H1 (cell line): ENCODE results near the gene GABPA. TPM values are rescaled to one million over a fixed set of nuclear protein-coding genes. Genes with fewer than 3 reads are reported as not detected.

Source experiments
- CTCF ChIA-PET: fragments of 300-600 bp; sonication (Branson Sonifier 250); formaldehyde crosslinking; loops from one replicate; lab custom pipeline; 2021; ENCODE audit not compliant: partially characterized antibody; lab: Charles Lee
- POLR2A ChIA-PET: fragments of 300-600 bp; sonication (Branson Sonifier 250); formaldehyde crosslinking; loops from one replicate; lab custom pipeline; 2021; ENCODE audit warnings: inconsistent platforms; ENCODE audit not compliant: partially characterized antibody; lab: Charles Lee
- DNase-seq, 2 experiments: peaks; one replicate each; pipeline versions ENCODE4 v3.0.0 to v3.0.0-alpha.2; 2010 to 2022; ENCODE audit warnings: low spot score in 2 of 2, low read depth in 1 of 2, mixed read lengths in 1 of 2
- FAIRE-seq: peaks from 2 replicates; lab custom pipeline; 2011; peaks lifted over from hg19 to GRCh38; lab: Jason Lieb, UNC
- H2AFZ ChIP-seq: 2 replicates; pipeline ENCODE4 v1.8.1; 2012; ENCODE audit warnings: low read length, inconsistent platforms
- H2AK5ac ChIP-seq: 2 replicates; pipeline ENCODE4 v1.6.1; 2013; ENCODE audit warnings: low read depth, low read length
- H2BK120ac ChIP-seq: replicated peaks from 2 replicates; pipeline ENCODE3; 2013; ENCODE audit warnings: low read depth, low read length, inconsistent platforms
- H2BK12ac ChIP-seq: 2 replicates; pipeline ENCODE4 v1.6.1; 2013; ENCODE audit warnings: low read depth, low read length
- H2BK15ac ChIP-seq: 2 replicates; pipeline ENCODE4 v1.6.1; 2013; ENCODE audit warnings: low read length
- H2BK20ac ChIP-seq: 2 replicates; pipeline ENCODE4 v1.6.1; 2013; ENCODE audit warnings: low read length
- H2BK5ac ChIP-seq: 2 replicates; pipeline ENCODE4 v1.6.1; 2013; ENCODE audit warnings: low read depth, low read length
- H3K14ac ChIP-seq: 2 replicates; pipeline ENCODE4 v1.6.1; 2013; ENCODE audit warnings: inconsistent platforms; ENCODE audit not compliant: insufficient read length
- H3K18ac ChIP-seq: 2 replicates; pipeline ENCODE4 v1.6.1; 2013; ENCODE audit warnings: low read length; ENCODE audit errors: extremely low read depth
- H3K23ac ChIP-seq: 2 replicates; pipeline ENCODE4 v1.6.1; 2013; ENCODE audit warnings: inconsistent platforms; ENCODE audit not compliant: insufficient read length
- H3K23me2 ChIP-seq: 2 replicates; pipeline ENCODE4 v1.6.1; 2013; ENCODE audit warnings: low read depth, low read length
- H3K27ac ChIP-seq: 2 replicates; pipeline ENCODE4 v1.6.1; 2011; ENCODE audit warnings: low read depth, low read length, inconsistent platforms
- H3K27me3 ChIP-seq, 4 experiments: replicated peaks in 1 of 4; 1 replicate in 1 of 4; 2 replicates in 3 of 4; pipeline versions ENCODE4 v1.6.1 to v1.8.1; 2011 to 2013; ENCODE audit warnings: low read length in 3 of 4, mild to moderate bottlenecking in 3 of 4, inconsistent platforms in 2 of 4, mixed read lengths in 2 of 4, moderate library complexity in 1 of 4; ENCODE audit not compliant: control insufficient read depth in 3 of 4, insufficient read depth in 3 of 4; ENCODE audit errors: extremely low read depth in 1 of 4
- H3K36me3 ChIP-seq, 4 experiments: 2 replicates each; pipeline versions ENCODE4 v1.6.1 to v1.8.1; 2011 to 2013; ENCODE audit warnings: mild to moderate bottlenecking in 4 of 4, low read length in 3 of 4, moderate library complexity in 2 of 4, control low read depth in 1 of 4, inconsistent platforms in 1 of 4; ENCODE audit not compliant: insufficient read depth in 4 of 4, control insufficient read depth in 2 of 4
- H3K4ac ChIP-seq: replicated peaks from 2 replicates; pipeline ENCODE3; 2013; ENCODE audit warnings: low read length, low read depth, mixed read lengths, inconsistent platforms; ENCODE audit not compliant: insufficient read length
- H3K4me1 ChIP-seq, 4 experiments: replicated peaks in 1 of 4; 1 replicate in 1 of 4; 2 replicates in 3 of 4; pipeline versions ENCODE4 v1.6.1 to v1.8.1; 2011 to 2013; ENCODE audit warnings: low read length in 3 of 4, inconsistent platforms in 2 of 4, mixed read lengths in 1 of 4; ENCODE audit not compliant: insufficient read depth in 4 of 4, control insufficient read depth in 3 of 4
- H3K4me2 ChIP-seq, 2 experiments: 2 replicates each; pipeline versions ENCODE4 v1.6.1 to v1.8.1; 2011 to 2013; ENCODE audit warnings: low read depth in 2 of 2, low read length in 2 of 2, control low read depth in 1 of 2, inconsistent platforms in 1 of 2, mild to moderate bottlenecking in 1 of 2; ENCODE audit not compliant: insufficient read depth in 1 of 2
- H3K4me3 ChIP-seq, 4 experiments: fragments of 200-600, 300-600 bp in 1 of 4; sonication (generic), shearing (Covaris generic), sonication (Bioruptor Twin) in 1 of 4; 2 replicates each; pipeline versions ENCODE4 v1.5.1 to v1.8.1; 2011 to 2016; ENCODE audit warnings: low read length in 4 of 4, low read depth in 3 of 4, control low read depth in 2 of 4, inconsistent platforms in 2 of 4, mild to moderate bottlenecking in 2 of 4, mixed read lengths in 1 of 4, moderate library complexity in 1 of 4; ENCODE audit not compliant: insufficient read depth in 2 of 4; ENCODE audit errors: extremely low read depth in 1 of 4
- H3K56ac ChIP-seq: replicated peaks from 2 replicates; pipeline ENCODE3; 2013; ENCODE audit warnings: low read depth, mild to moderate bottlenecking, mixed read lengths, low read length, inconsistent platforms; ENCODE audit not compliant: insufficient read length
- H3K79me1 ChIP-seq: 2 replicates; pipeline ENCODE4 v1.6.1; 2013; ENCODE audit warnings: low read depth, low read length, control low read depth
- H3K79me2 ChIP-seq, 2 experiments: 2 replicates each; pipeline versions ENCODE4 v1.6.1 to v1.8.1; 2012 to 2013; ENCODE audit warnings: low read length in 2 of 2, mild to moderate bottlenecking in 2 of 2, inconsistent platforms in 1 of 2; ENCODE audit not compliant: insufficient read depth in 2 of 2, control insufficient read depth in 1 of 2
- H3K9ac ChIP-seq, 4 experiments: replicated peaks in 1 of 4; 1 replicate in 1 of 4; 2 replicates in 3 of 4; pipeline versions ENCODE4 v1.6.1 to v1.8.1; 2011 to 2013; ENCODE audit warnings: low read depth in 3 of 4, low read length in 3 of 4, control low read depth in 2 of 4, mild to moderate bottlenecking in 2 of 4, moderate library complexity in 2 of 4, inconsistent platforms in 1 of 4; ENCODE audit errors: extremely low read depth in 1 of 4
- H3K9me3 ChIP-seq, 2 experiments: 2 replicates each; pipeline versions ENCODE4 v1.6.1 to v1.8.1; 2012 to 2013; ENCODE audit warnings: mild to moderate bottlenecking in 2 of 2, moderate library complexity in 2 of 2, control low read depth in 1 of 2, inconsistent platforms in 1 of 2, low read depth in 1 of 2, low read length in 1 of 2, mixed read lengths in 1 of 2; ENCODE audit not compliant: insufficient read depth in 2 of 2
- H4K20me1 ChIP-seq, 2 experiments: replicated peaks in 1 of 2; 2 replicates each; pipeline versions ENCODE3 to v1.8.1; 2011 to 2013; ENCODE audit warnings: inconsistent platforms in 2 of 2, low read length in 2 of 2, mild to moderate bottlenecking in 1 of 2; ENCODE audit not compliant: insufficient read depth in 2 of 2, control insufficient read depth in 1 of 2
- H4K5ac ChIP-seq: 2 replicates; pipeline ENCODE4 v1.6.1; 2013; ENCODE audit warnings: low read length, low read depth, mixed read lengths, inconsistent platforms; ENCODE audit not compliant: insufficient read length
- H4K8ac ChIP-seq: 2 replicates; pipeline ENCODE4 v1.8.0; 2013; ENCODE audit warnings: mild to moderate bottlenecking, moderate library complexity, low read length, inconsistent platforms; ENCODE audit not compliant: insufficient read depth; ENCODE audit errors: extremely low read depth
- H4K91ac ChIP-seq: replicated peaks from 2 replicates; pipeline ENCODE3; 2013; ENCODE audit warnings: low read length, mixed read lengths, inconsistent platforms; ENCODE audit not compliant: insufficient read length
- HDAC6 ChIP-seq: IDR thresholded peaks from one replicate; pipeline ENCODE4 v1.7.1; 2012; ENCODE audit warnings: low read depth, mild to moderate bottlenecking, inconsistent platforms, low read length, moderate library complexity
- RAD21 ChIP-seq, 2 experiments: IDR thresholded peaks in 1 of 2; conservative IDR thresholded peaks in 1 of 2; 2 replicates each; pipeline ENCODE4 v1.6.1; 2011; ENCODE audit warnings: low read depth in 2 of 2, low read length in 2 of 2, improper control_type of control experiment in 1 of 2, inconsistent platforms in 1 of 2, mild to moderate bottlenecking in 1 of 2, moderate library complexity in 1 of 2
- SIRT6 ChIP-seq: IDR thresholded peaks from one replicate; pipeline ENCODE4 v1.7.1; 2012; ENCODE audit warnings: low read length, inconsistent platforms
- WGBS, 2 experiments: shearing (Covaris generic) in 1 of 2; methylation state at CpG; one replicate each; pipeline versions ENCODE4 v1.1.6 to v1.1.7; 2013 to 2015; ENCODE audit warnings: low lambda C conversion rate in 2 of 2, mixed read lengths in 2 of 2, inconsistent platforms in 1 of 2, low coverage in 1 of 2, missing lambda C conversion rate in 1 of 2; ENCODE audit not compliant: insufficient replicate concordance in 2 of 2, insufficient coverage in 1 of 2, insufficient read length in 1 of 2; ENCODE audit errors: extremely low coverage in 1 of 2, missing lambda C conversion rate in 1 of 2; 5-methylcytosine and 5-hydroxymethylcytosine counted together
- polyA plus RNA-seq, 7 experiments: library from polyadenylated mRNA; depleted of rRNA in 3 of 7; stranded (reverse) in 5 of 7; unstranded in 2 of 7; fragments of >200 nt in 5 of 7; fragments of 200-250 nt in 2 of 7; gene quantifications; 1 replicate in 5 of 7; 2 replicates in 1 of 7; 4 replicates in 1 of 7; pipeline versions ENCODE4 v1.2.1 to v1.2.3, GENCODE V29; 2011 to 2013; ENCODE audit warnings: missing spikeins in 2 of 7, mixed read lengths in 2 of 7
- total RNA-seq: library from RNA; stranded (reverse); fragmentation: NEBNext Ultra II Directional; extraction: Animal tissue kit (Norgen Biotek cat#: 25700); gene quantifications from 2 replicates; pipeline ENCODE4 v1.2.1, GENCODE V29; 2021
- TF ChIP-seq, protein P1 (sequence below): IDR thresholded peaks from 2 replicates; pipeline ENCODE4 v1.6.1; 2012; ENCODE audit warnings: low read length, inconsistent platforms

GABPA gene
- total and polyA plus RNA-seq, 2 of the 8 experiments (the other 6 are each of a cell fraction or from before 2014, with no cell fraction given): 5.2 to 22.2 TPM

DNA sequence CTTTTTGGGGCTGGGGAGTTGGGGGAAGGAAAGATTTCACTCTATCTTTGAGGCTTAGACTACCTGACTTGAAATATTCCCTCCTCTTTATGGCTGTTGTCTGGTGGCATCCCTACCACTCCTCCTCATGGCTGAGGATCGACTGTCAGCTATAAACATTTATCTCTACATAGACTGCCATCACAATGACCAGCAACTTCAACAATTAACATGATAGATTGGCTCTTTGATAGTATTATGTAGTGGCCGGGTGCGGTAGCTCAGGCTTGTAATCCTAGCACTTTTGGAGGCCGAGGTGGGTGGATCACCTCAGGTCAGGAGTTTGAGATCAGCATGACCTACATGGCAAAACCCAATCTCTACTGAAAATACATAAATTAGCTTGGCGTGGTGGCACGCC is 72.4 kb downstream of the GABPA start:
- H2BK15ac ChIP-seq: no peak overlapping the region
- no peak overlapping the region for H2BK120ac ChIP-seq
- no peak overlapping the region for H2BK20ac ChIP-seq
- no peak overlapping the region for H3K56ac ChIP-seq
- H2BK12ac ChIP-seq: no peak overlapping the region
- H2AK5ac ChIP-seq: no peak overlapping the region
- no peak overlapping the region for H3K18ac ChIP-seq
- H3K79me2 ChIP-seq: no peaks in the 10 kb centered on the region
- H3K27me3 ChIP-seq: no peaks in the 10 kb centered on the region
- FAIRE-seq (no peak), DNase-seq (no peak)
- no peaks in the 10 kb centered on the region for H3K36me3 ChIP-seq
- WGBS, 2 experiments: 67% methylated on average over 5 of the region's 6 CpGs; no CpG with 5 or more reads in 1 of the 2 experiments
- TF ChIP-seq SIRT6 (no peak), RAD21 (IDR thresholded peaks at IDR 0.05 in 1 of 2, conservative IDR thresholded peaks at IDR 0.05 in 1 of 2; ENCODE audit: low read depth in 2 of 2, low read length in 2 of 2) (no peak), HDAC6 (no peak)
- TF ChIP-seq, protein P1, sequence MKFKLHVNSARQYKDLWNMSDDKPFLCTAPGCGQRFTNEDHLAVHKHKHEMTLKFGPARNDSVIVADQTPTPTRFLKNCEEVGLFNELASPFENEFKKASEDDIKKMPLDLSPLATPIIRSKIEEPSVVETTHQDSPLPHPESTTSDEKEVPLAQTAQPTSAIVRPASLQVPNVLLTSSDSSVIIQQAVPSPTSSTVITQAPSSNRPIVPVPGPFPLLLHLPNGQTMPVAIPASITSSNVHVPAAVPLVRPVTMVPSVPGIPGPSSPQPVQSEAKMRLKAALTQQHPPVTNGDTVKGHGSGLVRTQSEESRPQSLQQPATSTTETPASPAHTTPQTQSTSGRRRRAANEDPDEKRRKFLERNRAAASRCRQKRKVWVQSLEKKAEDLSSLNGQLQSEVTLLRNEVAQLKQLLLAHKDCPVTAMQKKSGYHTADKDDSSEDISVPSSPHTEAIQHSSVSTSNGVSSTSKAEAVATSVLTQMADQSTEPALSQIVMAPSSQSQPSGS: no peak
- H3K4me1 ChIP-seq: no peaks in the 10 kb centered on the region
- H3K4ac ChIP-seq: no peak overlapping the region
- no peaks in the 10 kb centered on the region for H3K79me1 ChIP-seq
- H3K4me2 ChIP-seq: no peak overlapping the region
- no peaks in the 10 kb centered on the region for H4K20me1 ChIP-seq
- no peak overlapping the region for H2BK5ac ChIP-seq
- POLR2A ChIA-PET: no interaction called here
- no peak overlapping the region for H3K4me3 ChIP-seq
- H4K8ac ChIP-seq: no peak overlapping the region
- no peak overlapping the region for H4K91ac ChIP-seq
- H4K5ac ChIP-seq: no peak overlapping the region
- no peak overlapping the region for H3K27ac ChIP-seq
- no peaks in the 10 kb centered on the region for H3K9me3 ChIP-seq
- no peaks in the 10 kb centered on the region; the same call in 1 of the 2 replicates for H3K23me2 ChIP-seq
- H2AFZ ChIP-seq: no peak overlapping the region
- no peak overlapping the region for H3K23ac ChIP-seq
- H3K14ac ChIP-seq: no peak overlapping the region
- CTCF ChIA-PET: interaction anchor here (0.8 to 4.6 kb wide), 2 partner anchors 7 to 924 kb away, joined by 3 to 35 read pairs; no protein-coding TSS in a partner anchor
- H3K9ac ChIP-seq: no peak overlapping the region
